ENCODE data around the gene CFAP65. TPM values are rescaled to one million over a fixed set of nuclear protein-coding genes. Genes with fewer than 3 reads are reported as not detected.

CFAP65 gene
- total RNA-seq, 1 experiment from 2014 or later, result 0.52 TPM

DNA sequence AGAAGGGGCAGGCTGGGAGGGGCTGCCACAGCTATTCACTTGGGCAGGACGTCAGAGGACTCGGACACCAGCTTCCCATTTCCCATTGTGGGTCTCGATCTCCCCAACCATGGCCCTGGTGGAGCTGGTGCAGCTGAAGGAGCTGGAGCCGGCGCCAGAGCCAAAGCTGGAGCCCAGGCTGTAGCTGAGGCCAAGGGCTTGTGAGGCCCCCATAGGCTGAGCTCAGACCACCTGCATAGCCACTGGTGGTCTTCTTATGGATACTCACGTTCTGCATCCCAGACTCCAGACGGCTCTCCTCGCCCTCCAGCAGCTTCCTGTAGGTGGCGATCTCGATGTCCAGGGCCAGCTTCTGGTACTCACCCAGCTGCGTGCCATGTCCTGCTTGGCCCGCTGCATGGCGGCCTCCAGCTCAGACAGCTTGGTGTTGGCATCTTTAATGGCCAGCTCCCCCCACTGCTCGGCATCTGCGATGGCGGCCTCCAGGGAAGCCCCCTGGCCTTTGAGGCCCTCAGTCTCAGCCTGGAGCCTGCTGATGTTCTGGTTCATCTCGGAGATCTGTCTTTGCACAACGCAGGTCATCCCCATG is 87.9 kb downstream of the CFAP65 start:
- no TSS peak for BruUV-seq (replicated peaks)
- CTCF ChIA-PET, result interaction anchor here (0.9 to 2.6 kb wide), 8 partner anchors 8 to 342 kb away, joined by 3 to 8 read pairs (median 4); no protein-coding TSS in a partner anchor
- Histone ChIP-seq H3K27ac (ENCODE audit: low read depth, low read length) (no peak overlapping the region), H3K27me3 (ENCODE audit: insufficient read depth, low read length) (peaks cover 3% of the 10 kb centered on the region; the same call in 1 of the 2 replicates), H3K9me2 (ENCODE audit: insufficient read depth) (no peaks in the 10 kb centered on the region), H3K79me2 (ENCODE audit: insufficient read depth, low read length) (no peaks in the 10 kb centered on the region), H3K9ac (ENCODE audit: low read length) (no peak overlapping the region), H3K9me3 (ENCODE audit: control insufficient read depth in 1 of 2, insufficient read depth in 1 of 2, low read depth in 1 of 2, low read length in 2 of 2) (no peaks in the 10 kb centered on the region), H3K4me3 (replicated peaks in 1 of 2; ENCODE audit: low read depth in 1 of 2, low read length in 2 of 2) (no peak overlapping the region), H3K4me1 (ENCODE audit: control insufficient read depth in 1 of 2, insufficient read depth in 2 of 2, low read length in 2 of 2) (no peaks in the 10 kb centered on the region), H4K20me1 (ENCODE audit: insufficient read depth) (no peaks in the 10 kb centered on the region), H3K36me3 (ENCODE audit: control insufficient read depth in 1 of 2, insufficient read depth in 2 of 2, low read length in 2 of 2) (no peaks in the 10 kb centered on the region), H3K4me2 (ENCODE audit: low read length) (no peak overlapping the region), H2AFZ (ENCODE audit: low read depth, low read length, poor library complexity, severe bottlenecking) (no peak overlapping the region)
- no peak for DNase-seq (ENCODE audit: low read depth, low spot score)
- no peak for TF ChIP-seq POLR2AphosphoS5 (IDR thresholded peaks at IDR 0.05; ENCODE audit: low read depth, low read length)
- TF ChIP-seq, protein P1, sequence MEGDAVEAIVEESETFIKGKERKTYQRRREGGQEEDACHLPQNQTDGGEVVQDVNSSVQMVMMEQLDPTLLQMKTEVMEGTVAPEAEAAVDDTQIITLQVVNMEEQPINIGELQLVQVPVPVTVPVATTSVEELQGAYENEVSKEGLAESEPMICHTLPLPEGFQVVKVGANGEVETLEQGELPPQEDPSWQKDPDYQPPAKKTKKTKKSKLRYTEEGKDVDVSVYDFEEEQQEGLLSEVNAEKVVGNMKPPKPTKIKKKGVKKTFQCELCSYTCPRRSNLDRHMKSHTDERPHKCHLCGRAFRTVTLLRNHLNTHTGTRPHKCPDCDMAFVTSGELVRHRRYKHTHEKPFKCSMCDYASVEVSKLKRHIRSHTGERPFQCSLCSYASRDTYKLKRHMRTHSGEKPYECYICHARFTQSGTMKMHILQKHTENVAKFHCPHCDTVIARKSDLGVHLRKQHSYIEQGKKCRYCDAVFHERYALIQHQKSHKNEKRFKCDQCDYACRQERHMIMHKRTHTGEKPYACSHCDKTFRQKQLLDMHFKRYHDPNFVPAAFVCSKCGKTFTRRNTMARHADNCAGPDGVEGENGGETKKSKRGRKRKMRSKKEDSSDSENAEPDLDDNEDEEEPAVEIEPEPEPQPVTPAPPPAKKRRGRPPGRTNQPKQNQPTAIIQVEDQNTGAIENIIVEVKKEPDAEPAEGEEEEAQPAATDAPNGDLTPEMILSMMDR (IDR thresholded peaks at IDR 0.05 in 2 of 3, conservative IDR thresholded peaks at IDR 0.05 in 1 of 3; ENCODE audit: borderline replicate concordance in 1 of 3, insufficient read depth in 1 of 3, low read depth in 2 of 3, low read length in 2 of 3), result peak in 2 of 3 experiments; percentile 48 to 63; a peak in 4 of 6 replicates
- POLR2A ChIA-PET, result interaction anchor here (0.9 kb wide), 1 partner anchor 12 kb away, joined by 3 read pairs; no protein-coding TSS in a partner anchor
- intact Hi-C loops (cut with micrococcal nuclease), result no loop called here
- ATAC-seq, result peak; percentile 70
- RAD21 ChIA-PET (ENCODE audit: low non-redundant PET in 1 of 2, low total read pairs in 2 of 2, uncharacterized antibody in 2 of 2, unreplicated experiment in 2 of 2), result no interaction called here

MicroRNA genes within 50 kb of the gene (microRNA counts, 767-probe panel; counts per million panel counts)
- microRNA hsa-miR-3131 (not detected), microRNA hsa-miR-375 (not detected)

Small RNAs within 50 kb of the gene (microRNA-seq; reads per million reads assigned to microRNA genes)
- gene MIR3131 (ENCODE audit: borderline number of aligned reads) (2.0 reads per million), gene MIR375 (ENCODE audit: borderline number of aligned reads) (1,517 reads per million, percentile 84 among the genes with 10 or more reads in this experiment)

Other genes starting within 250 kb of the CFAP65 start
- gene PRKAG3, start 209.7 kb downstream of the CFAP65 start, total RNA-seq (2021; ENCODE audit: unreplicated experiment), result not detected
- gene WNT6, start 181.7 kb downstream of the CFAP65 start, total RNA-seq (2021; ENCODE audit: unreplicated experiment), result 1.4 TPM
- gene WNT10A, start 160.7 kb downstream of the CFAP65 start, total RNA-seq (2021; ENCODE audit: unreplicated experiment), result 1.5 TPM
- 0.44 TPM for gene CDK5R2, start 81.8 kb downstream of the CFAP65 start, total RNA-seq (2021; ENCODE audit: unreplicated experiment)
- not detected for gene FEV, start 56.3 kb downstream of the CFAP65 start, total RNA-seq (2021; ENCODE audit: unreplicated experiment)
- gene CRYBA2, start 48.1 kb downstream of the CFAP65 start, total RNA-seq (2021; ENCODE audit: unreplicated experiment), result not detected
- gene IHH, start 19.4 kb upstream of the CFAP65 start, total RNA-seq (2021; ENCODE audit: unreplicated experiment), result 0.17 TPM
- gene NHEJ1, start 119.3 kb upstream of the CFAP65 start, total RNA-seq (2021; ENCODE audit: unreplicated experiment), result 16.4 TPM
- 4.8 TPM for gene SLC23A3, start 128.5 kb upstream of the CFAP65 start, total RNA-seq (2021; ENCODE audit: unreplicated experiment)
- 41.9 TPM for gene CNPPD1, start 135.4 kb upstream of the CFAP65 start, total RNA-seq (2021; ENCODE audit: unreplicated experiment)
- gene RETREG2, start 136.8 kb upstream of the CFAP65 start, total RNA-seq (2021; ENCODE audit: unreplicated experiment), result 63.7 TPM
- gene ZFAND2B, start 165.3 kb upstream of the CFAP65 start, total RNA-seq (2021; ENCODE audit: unreplicated experiment), result 31.4 TPM
- 24.5 TPM for gene ABCB6, start 177.4 kb upstream of the CFAP65 start, total RNA-seq (2021; ENCODE audit: unreplicated experiment)
- gene ATG9A, start 188.1 kb upstream of the CFAP65 start, total RNA-seq (2021; ENCODE audit: unreplicated experiment), result 51.8 TPM
- 64.7 TPM for gene ANKZF1, start 188.3 kb upstream of the CFAP65 start, total RNA-seq (2021; ENCODE audit: unreplicated experiment)
- gene GLB1L, start 203.9 kb upstream of the CFAP65 start, total RNA-seq (2021; ENCODE audit: unreplicated experiment), result 6.6 TPM
- gene STK16, start 204.0 kb upstream of the CFAP65 start, total RNA-seq (2021; ENCODE audit: unreplicated experiment), result 31.4 TPM
- not detected for gene TUBA4B, start 211.7 kb upstream of the CFAP65 start, total RNA-seq (2021; ENCODE audit: unreplicated experiment)
- 32.7 TPM for gene TUBA4A, start 212.4 kb upstream of the CFAP65 start, total RNA-seq (2021; ENCODE audit: unreplicated experiment)
- 36.2 TPM for gene DNAJB2, start 237.8 kb upstream of the CFAP65 start, total RNA-seq (2021; ENCODE audit: unreplicated experiment)